C1 segment of cervical spinal cord (tissue), 14 donors: ENCODE data around the gene KSR1.
"Not testable (repeated sequence)": the region's sequence is repeated elsewhere in the genome, so short reads cannot be mapped to it uniquely, and the experiment has no call there.

Source experiments
- DNase-seq, 14 donors: peaks; one replicate each; lab custom pipeline; 2025; lab: John Stamatoyannopoulos, UW

KSR1 gene

DNA sequence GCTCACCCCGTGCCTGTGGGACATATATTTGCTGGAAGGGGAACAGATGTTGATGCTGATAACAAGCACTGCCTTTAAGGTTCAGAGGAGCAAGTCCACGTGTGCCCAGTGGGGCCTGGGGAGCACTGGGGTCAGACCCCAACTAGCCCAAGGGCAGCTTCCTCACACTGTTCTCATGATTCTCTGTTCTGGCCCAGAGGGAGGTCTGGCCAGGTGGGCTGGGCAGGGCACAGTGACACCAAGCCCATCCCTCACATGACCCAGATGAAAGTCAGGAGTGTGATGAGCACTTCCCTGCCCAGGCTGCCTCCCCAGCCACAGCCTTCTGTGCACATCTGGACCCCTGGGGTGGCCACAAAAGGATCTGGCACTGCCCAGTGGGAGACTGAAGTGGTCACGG is 29.8 kb upstream of the KSR1 start:
- DNase-seq: not testable (repeated sequence)

DNA sequence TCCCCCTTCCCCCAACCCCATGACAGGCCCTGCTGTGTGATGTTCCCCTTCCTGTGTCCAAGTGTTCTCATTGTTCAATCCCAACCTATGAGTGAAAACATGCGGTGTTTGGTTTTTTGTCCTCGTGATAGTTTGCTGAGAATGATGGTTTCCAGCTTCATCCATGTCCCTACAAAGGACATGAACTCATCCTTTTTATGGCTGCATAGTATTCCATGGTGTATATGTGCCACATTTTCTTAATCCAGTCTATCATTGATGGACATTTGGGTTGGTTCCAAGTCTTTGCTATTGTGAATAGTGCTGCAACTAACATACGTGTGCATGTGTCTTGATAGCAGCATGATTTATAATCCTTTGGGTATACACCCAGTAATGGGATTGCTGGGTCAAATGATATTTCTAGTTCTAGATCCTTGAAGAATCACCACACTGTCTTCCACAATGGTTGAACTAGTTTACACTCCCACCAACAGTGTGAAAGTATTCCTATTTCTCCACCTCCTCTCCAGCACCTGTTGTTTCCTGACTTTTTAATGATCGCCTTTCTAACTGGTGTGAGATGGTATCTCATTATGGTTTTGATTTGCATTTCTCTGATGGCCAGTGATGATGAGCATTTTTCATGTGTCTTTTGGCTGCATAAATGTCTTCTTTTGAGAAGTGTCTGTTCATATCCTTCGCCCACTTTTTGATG is 28.9 kb upstream of the KSR1 start:
- DNase-seq: not testable (repeated sequence)

DNA sequence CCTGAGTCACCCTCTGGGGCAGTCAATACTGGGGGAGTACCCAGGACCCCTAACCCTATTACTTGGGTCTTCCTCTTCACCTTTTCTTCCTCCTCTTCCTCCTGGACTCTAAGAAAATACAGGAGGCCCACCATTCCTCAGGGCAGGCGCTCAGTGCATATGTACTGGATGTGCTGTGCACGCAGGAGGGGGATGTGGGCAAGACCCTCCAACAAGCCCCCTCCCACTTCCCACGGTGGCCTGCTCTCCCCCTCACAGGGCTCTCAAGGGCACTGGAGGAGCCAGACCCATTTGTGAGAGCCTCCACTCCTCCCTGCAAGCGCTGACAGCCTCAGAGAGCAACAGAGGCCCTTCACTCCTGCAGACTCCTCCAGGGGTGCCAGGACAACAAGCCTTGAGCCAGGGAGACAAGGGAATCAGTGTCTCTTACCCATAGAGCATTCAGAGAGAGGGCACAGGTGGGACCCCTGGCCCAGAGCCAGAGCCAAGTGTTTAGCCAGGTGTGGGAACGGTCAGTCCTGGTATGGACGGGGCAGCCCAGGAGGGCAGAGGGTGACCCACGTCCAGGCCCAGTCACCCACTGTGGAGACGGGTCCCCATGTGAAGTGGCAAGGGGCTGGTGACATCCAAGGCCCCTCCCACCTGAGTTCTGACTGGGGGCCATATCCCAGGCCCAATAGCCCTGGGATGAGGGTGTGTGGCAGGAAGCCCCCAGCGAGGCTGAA is 27.3 kb upstream of the KSR1 start:
- DNase-seq: no peak

DNA sequence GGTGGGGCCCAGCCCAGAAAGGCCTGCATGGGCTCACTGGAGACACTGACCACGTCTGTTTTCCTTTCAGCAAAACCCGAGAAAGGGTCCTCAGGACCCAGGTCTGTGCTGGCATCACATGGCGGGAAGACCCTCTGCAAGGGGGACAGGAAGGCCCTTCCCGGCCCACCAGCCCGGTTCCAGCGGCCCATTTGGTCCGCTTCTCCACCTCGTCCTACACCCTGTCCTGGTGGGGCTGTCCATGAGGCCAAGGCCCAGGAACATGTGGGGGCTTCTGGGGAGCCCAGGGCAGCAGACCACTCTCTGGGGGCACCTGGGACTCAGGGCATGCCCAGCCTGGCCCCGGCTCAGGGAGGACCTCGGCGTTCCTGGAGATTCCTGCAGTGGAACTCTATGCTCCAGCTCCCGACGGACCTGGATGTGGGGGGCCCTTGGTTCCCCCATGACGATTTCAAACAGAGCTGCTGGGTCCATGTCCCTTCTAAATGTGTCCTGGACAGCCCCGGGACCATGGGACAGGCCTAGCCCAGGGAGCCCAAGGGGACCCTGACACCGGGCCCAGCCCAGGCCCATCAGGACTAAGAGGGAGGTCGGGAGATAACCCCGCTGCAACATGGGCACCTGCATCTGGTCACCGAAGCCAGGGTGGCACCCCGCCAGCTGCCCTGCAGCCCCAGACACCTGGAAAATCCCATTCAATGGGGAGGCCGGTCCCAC is 26.4 kb upstream of the KSR1 start:
- DNase-seq: no peak

DNA sequence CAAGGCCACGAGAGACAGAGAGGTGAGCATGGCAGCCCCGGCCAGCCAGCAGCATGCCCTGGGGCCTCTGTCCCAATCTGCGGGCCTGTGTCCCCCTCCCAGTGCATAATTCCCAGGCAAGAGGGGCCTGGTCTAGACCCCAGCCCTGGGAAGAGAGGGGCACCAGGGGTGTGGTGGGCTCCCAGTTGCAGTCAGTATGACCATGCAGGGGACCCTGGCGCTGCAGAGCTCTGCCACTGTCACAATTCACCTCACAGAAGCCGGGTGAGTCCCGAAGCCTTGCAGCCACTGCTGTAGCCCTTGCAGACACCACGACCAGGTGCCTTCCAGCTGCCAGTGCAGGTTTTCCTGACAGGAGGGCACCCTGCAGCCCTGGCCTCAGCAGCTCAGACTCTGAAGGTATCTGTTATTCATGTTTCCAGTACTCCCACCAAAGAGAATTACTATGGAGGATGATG is 25.8 kb upstream of the KSR1 start:
- DNase-seq: no peak

DNA sequence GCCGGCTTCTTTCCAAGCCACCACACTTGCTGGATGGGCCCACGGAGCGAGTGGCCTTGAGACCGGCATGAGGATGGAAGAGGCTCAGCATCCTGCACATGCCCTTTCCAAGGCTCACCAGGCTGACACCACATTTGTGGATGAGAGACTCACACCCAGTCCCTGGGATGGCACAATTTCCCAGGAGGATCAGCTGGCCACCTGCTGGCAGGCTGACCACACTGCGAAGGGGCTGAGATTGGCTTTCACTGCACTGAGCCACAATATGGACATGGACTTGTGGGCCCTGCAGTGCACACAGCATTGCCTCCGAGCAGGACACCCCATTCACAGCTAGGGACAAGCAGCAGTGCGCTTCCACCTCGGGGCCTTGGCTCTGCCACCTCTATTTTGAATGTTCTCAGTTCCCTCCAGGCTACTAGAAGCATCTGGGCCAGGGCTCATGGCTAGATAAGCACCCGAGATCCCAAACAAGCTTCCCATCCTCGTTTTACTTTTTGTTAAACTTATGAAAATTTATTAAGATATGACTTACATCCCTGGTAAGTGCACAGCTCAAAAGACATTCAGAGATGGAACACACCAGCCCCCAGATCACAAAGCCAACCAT is 25.3 kb upstream of the KSR1 start:
- peak in 1 of 14 donors; percentile 17 for DNase-seq

DNA sequence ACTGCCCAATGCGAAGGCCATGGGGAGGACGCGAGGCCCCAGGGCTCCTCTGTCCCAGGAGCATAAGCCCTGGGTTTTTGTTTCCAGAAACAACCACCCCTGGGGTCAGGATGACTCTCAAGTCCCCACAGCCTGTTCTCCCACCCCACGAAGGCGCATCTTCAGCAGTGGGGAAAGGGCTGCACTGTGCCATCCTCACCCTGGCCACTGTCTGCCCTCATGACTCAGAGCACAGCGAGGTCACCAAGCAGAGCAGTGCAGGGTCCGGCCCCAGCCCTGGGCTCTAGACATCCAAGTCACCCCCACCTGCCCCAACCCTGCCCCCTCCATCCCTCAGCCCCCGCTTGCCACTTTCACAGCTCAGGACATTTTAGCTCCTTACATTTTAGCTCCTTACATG is 22.7 kb upstream of the KSR1 start:
- DNase-seq: no peak

DNA sequence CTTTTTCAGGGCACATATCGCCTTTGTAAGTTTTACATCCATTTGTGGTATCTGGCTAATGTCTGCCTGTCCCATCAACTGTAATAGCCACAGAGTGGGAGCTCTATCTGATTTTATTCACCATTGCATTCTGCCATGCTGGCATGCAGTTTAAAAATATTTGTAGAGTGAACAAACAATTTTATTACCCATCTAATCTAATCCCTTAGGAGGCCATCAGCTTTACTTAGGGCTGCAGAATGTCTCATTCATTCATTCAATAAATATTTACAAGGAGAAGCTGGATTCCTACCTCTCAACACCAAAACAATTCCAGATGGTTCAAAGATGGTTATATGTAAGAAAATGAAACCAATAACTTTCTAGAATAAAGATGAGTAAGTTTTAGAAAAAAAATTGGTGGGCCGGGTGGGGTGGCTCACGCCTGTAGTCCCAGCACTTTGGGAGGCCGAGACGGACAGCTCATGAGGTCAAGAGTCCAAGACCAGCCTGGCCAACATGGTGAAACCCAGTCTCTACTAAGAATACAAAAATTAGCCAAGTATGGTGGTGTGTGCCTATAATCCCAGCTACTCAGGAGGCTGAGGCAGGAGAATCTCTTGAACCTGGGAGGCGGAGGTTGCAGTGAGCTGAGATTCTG is 20.7 kb upstream of the KSR1 start:
- not testable (repeated sequence) for DNase-seq

DNA sequence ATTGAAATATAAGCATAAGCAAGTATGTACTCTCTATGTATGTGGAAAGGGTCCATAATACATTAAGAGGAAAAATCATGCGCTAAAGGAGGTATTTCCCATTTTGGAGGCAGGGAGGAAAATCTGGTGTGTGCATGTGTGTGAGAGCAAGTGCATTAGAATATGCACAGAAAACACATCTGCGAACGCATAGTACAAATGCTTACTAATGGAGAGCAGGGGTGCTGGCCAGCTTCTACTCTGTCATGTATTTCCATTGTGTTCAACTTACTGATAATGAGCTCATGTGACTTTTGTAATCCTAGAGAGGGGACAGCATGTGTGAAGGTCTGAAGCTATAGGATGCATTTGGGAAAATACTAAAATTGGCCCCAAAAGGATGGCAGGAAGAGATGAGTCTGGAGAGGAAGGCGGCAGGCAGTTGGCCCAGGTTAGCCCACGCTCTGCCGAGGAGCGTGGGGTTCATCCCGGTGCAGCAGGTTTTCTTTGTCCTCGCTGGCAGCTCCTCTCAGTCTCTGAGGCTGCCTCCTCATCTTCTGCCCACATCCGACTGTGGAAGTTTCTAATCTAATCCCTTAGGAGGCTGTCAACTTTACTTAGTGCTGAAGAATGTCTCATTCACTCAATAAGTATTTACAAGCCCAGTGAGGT is 17.8 kb upstream of the KSR1 start:
- DNase-seq: no peak

DNA sequence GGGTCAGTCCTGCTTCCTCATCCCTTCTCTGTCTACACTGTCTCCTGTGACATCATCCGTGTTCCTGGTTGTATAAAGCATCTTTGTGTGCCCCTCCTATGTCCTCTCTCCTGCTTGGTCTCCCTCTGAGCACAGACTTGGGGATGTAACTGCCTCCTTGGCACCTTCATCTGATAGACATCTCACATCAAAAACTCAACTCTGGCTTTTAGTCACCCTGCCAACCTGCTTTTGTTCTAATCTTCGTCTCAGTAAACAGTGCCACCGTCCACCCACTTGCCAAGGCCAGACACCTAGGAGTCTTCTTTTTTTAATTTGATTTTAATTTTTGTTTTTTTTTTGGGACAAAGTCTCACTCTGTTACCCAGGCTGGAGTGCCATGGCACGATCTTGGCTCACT is 16.9 kb upstream of the KSR1 start:
- no peak for DNase-seq

DNA sequence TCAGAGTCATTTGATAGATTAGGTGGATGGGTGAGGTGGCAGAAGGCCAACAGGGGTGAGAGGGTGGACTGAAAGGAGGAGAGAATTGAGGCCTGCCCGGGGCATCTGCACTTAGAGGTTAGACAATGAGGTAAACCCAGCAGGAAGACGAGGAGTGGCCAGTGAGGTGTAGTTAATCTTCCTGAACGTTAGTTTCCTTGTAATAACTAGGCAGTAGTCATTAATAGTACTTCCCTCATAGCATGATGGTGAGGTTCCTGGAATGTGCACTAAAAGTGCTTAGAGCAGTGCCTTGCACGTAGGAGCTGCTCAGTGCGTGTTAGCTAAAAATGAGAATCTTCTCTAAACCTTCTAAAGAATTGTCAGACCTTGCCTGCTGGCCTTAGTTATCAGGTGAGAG is 13.5 kb upstream of the KSR1 start:
- no peak for DNase-seq

DNA sequence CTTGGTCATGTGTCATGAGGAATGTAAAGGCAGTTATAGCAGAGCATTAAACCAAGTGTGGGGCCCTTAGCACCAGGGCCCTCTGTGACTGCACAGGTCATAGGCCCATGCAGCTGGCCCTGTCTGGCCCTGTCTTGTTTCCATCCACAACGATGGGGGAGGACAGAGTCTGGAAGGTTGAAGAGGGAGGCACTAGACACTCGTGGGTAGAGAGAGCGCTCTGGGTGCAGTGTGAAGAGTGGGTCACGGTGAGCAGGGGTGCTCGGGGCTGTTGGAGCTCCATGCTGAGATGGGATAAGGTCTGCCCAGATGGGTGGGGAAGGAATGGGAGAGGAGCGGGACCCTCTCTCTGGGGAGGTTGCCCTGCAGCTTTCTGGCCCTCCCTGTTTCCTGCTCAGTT is 12.8 kb upstream of the KSR1 start:
- DNase-seq: no peak

DNA sequence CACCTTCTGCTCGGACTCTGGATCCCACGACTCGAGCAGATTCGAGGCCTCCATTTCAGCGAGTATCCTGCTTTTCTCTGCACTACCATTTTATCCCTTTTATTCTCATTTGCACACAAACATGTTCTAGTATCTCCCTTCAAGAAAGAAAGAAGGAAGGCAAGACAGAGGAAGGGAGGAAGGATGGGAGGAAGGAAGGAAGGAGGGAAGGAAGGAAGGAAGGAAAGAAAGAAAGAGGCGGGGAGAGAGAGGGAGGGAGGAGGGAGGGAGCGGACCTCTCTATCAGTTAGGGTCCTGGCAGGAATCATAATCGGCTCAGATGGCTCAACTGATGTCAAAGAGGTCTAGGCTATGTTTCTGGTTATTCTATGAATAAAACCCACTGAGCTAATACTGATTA is 10.3 kb upstream of the KSR1 start:
- no peak for DNase-seq

DNA sequence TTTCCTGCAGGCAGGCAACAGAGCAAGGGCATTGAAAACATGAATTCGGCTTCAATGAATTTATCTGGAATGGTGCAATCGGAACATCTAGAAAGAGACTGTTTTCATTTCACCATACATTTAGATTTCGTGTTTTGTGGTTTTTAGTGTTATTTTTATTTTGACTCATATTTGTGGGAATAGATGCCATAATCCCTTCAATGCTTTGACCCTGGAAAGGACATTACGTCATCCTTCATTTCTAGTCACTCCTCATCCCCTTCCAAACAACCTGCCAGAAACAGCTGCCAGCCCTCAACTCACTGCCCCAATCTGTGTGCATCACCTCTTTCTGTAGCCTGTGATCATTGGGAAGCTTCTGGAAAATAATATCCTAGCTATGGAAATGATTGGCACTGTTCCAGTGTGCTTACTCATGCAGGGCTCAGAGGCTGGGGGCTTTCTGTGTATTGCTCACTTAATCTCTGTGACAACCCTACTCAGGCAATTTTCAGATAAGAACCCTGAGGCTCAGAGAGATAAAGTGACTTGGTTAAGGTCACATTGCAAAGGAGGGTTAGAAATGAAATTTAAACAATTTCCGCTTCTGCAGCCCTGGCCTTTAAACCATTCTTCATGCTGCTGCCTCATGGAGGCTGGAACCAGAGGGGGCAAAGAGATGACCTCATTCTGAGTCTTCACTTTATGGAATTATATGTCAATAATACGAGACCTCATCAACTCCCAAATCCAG is 9.5 kb upstream of the KSR1 start:
- DNase-seq: no peak

DNA sequence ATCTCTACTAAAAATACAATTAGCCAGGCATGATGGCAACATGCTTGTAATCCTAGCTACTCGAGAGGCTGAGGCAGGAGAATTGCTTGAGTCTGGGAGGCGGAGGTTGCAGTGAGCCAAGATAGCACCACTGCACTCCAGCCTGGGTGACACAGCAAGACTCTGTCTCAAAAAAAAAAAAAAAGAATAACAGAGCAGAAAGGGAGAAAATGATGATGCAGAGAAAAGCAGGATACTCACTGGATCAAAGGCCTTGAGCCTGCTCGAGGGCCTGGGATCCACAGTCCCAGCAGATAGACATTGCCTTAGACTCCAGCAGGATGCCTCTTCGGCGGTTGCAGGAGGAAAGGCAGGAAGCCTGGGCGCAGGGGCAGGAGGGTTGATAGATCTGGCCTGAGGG is 7.7 kb upstream of the KSR1 start:
- not testable (repeated sequence) for DNase-seq

DNA sequence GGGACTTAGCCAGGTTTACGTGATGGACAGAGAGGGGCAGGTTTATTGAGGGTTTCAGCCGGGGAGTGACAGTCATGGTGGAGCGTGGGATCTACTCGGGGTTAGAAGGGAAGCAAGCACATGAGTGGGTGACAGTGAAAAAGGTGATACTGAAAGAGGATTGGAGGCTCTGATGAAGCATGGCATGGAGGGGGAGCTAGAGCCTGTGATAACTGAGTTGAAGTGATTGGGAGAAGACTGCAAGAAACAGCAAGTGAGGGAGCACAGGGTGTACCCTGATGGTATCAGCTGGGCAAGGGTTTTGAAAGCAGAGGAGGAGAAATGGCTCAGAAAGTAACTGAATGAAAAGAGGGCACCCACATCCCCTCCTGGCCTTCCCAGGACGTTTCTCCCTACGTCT is 6.7 kb upstream of the KSR1 start:
- DNase-seq: no peak

DNA sequence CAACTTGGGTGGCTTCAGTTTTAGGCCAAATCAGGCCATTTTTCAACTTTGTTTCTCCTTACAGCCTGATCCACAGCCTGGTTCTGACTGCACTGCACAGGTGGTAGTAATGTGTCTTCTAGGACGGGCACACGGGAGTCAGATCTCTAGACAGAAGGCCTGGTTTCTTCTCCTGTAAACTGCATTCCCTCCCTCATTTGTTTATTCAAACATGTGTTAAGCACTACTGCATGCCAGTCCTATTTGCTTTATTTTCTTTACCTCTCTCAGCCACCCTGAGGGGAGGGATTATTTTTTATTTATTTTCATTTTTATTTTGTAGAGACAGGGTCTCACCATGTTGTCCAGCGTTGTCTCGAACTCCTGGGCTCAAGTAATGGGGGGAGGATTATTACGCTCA is 6.3 kb upstream of the KSR1 start:
- no peak for DNase-seq

DNA sequence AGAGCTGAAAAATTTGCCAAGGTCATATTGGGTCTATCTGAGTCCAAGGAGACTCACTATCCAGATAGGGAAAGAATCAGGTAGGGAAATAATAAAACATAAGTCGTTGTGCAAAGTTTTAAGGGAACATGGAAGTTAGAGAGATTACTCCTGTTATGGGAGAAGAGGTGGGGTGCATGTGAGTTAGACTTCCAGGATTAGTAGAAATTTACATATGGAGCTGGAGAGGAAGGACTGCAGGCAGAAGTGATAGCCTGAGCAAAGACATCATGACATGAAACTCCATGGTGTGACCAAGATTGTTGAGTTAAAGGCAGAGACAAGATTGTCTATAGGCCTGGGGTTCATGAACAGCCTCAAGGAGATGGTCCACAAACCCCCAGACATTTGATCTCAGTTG is 5.8 kb upstream of the KSR1 start:
- DNase-seq: no peak

DNA sequence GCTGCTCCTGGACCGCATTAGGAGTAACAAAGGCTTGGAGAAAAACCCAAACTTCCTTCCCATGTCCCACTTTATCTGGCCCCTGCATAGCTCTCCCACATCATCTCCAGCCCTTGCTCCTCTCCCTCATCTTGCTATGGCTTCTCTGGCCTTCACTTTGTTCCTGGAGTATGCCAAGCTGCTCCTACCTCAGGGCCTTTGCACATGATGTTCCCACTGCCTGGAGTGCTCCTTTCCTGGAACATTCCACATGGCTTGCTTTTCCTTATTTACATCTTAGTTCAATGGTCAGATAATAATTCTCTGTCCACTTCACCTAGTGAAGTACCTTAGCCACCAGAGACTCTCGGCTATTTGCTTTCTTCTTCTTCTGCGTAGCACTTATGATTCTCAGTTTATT is 4.3 kb upstream of the KSR1 start:
- DNase-seq: no peak

DNA sequence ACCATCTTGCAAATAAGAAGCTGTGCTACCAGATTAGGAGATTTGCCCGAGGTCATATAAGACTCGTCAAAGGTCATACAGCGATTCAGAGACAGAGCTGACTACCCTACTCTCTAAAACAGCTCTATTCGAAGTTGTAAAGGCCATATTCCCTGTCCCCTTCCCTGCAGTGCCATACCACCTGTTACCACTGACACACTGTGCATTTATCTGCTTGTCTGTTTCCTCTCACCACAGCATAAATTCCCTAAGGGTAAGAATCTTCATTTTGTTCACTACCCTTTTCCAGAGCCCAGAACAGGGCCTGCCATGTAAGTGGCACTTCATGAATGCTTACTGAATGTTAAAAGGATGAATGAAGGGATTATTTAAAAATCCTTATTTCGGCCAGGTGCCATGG is 3.4 kb upstream of the KSR1 start:
- no peak for DNase-seq

DNA sequence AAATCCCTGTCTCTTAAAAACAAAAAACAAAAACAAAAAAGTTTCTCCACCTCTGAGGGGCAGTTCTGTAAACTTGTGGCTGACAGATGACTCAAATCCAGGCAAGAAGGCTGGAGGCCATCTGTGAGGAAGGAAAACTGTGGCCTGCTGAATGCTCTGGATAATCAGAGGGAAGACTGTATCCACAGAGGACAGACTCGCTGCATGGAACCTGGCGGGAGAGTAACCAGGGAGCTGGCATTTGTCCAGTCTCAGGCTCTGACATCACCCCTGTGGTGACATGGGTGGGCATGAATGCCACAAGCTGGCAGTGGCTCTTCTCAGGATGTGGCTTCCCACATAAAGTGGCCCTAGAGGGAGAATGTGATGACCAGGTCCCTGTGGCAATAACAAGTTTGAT is 2.8 kb upstream of the KSR1 start:
- no peak for DNase-seq
